ENCODE measurements around the gene C19orf73. TPM values are rescaled to one million over a fixed set of nuclear protein-coding genes. Genes with fewer than 3 reads are reported as not detected.

The C19orf73 gene
- not detected for polyA plus RNA-seq (2012; ENCODE audit: missing spikeins)

- DNase-seq (ENCODE audit: insufficient read length) (peak; percentile 96), FAIRE-seq (peak; percentile 99)
- no peak for TF ChIP-seq TAF1 (IDR thresholded peaks at IDR 0.05; ENCODE audit: borderline replicate concordance, low read depth, low read length)
- peak; percentile 66; the same call in 1 of the 2 replicates for TF ChIP-seq POLR2A (IDR thresholded peaks at IDR 0.05; ENCODE audit: low read depth, low read length)
Measured at GRCh38 chr19:49118565-49119410, at the start of gene C19orf73. Gene C19orf73, minus strand, starts transcription at chr19:49119143. Its CDS starts 121 bp downstream, at chr19:49119022.

- TF ChIP-seq POLR2AphosphoS5 (IDR thresholded peaks at IDR 0.05; ENCODE audit: low read depth, low read length), result no peak
- no peak for TF ChIP-seq POLR2A (IDR thresholded peaks at IDR 0.05; ENCODE audit: low read depth, low read length)
- no peak for TF ChIP-seq TAF1 (IDR thresholded peaks at IDR 0.05; ENCODE audit: borderline replicate concordance, low read depth, low read length)
- DNase-seq (ENCODE audit: insufficient read length) (no peak), FAIRE-seq (no peak)
Measured at GRCh38 chr19:49168421-49168820, 49.5 kb upstream of the C19orf73 start.

- TF ChIP-seq POLR2A (IDR thresholded peaks at IDR 0.05; ENCODE audit: low read depth, low read length) (no peak), POLR2AphosphoS5 (IDR thresholded peaks at IDR 0.05; ENCODE audit: low read depth, low read length) (no peak), TAF1 (IDR thresholded peaks at IDR 0.05; ENCODE audit: borderline replicate concordance, low read depth, low read length) (no peak)
- FAIRE-seq, result no peak
Measured at GRCh38 chr19:49167857-49168409, 49.0 kb upstream of the C19orf73 start.

GRCh38 chr19:49165865-49166301, 46.9 kb upstream of the C19orf73 start:
- FAIRE-seq, result no peak
- DNase-seq (ENCODE audit: insufficient read length), result no peak
- TF ChIP-seq POLR2A (IDR thresholded peaks at IDR 0.05; ENCODE audit: low read depth, low read length) (no peak), POLR2AphosphoS5 (IDR thresholded peaks at IDR 0.05; ENCODE audit: low read depth, low read length) (no peak), TAF1 (IDR thresholded peaks at IDR 0.05; ENCODE audit: borderline replicate concordance, low read depth, low read length) (no peak)

More at GRCh38 chr19:49167857-49168409, 49.0 kb upstream of the C19orf73 start:
- no peak for DNase-seq (ENCODE audit: insufficient read length)

GRCh38 chr19:49165111-49165750, 46.3 kb upstream of the C19orf73 start:
- no peak for DNase-seq (ENCODE audit: insufficient read length)
- no peak for TF ChIP-seq POLR2A (IDR thresholded peaks at IDR 0.05; ENCODE audit: low read depth, low read length)
- no peak for FAIRE-seq

GRCh38 chr19:49161987-49162386, 43.0 kb upstream of the C19orf73 start:
- DNase-seq (ENCODE audit: insufficient read length), result no peak
- FAIRE-seq, result no peak
- TF ChIP-seq TAF1 (IDR thresholded peaks at IDR 0.05; ENCODE audit: borderline replicate concordance, low read depth, low read length) (no peak), POLR2A (IDR thresholded peaks at IDR 0.05; ENCODE audit: low read depth, low read length) (no peak), POLR2AphosphoS5 (IDR thresholded peaks at IDR 0.05; ENCODE audit: low read depth, low read length) (no peak)

- TF ChIP-seq POLR2A (IDR thresholded peaks at IDR 0.05; ENCODE audit: low read depth, low read length) (no peak), TAF1 (IDR thresholded peaks at IDR 0.05; ENCODE audit: borderline replicate concordance, low read depth, low read length) (no peak)
- FAIRE-seq (no peak), DNase-seq (ENCODE audit: insufficient read length) (no peak)
Measured at GRCh38 chr19:49160450-49161189, 41.7 kb upstream of the C19orf73 start.

- DNase-seq (ENCODE audit: insufficient read length) (no peak), FAIRE-seq (no peak)
- TF ChIP-seq POLR2AphosphoS5 (IDR thresholded peaks at IDR 0.05; ENCODE audit: low read depth, low read length) (no peak), TAF1 (IDR thresholded peaks at IDR 0.05; ENCODE audit: borderline replicate concordance, low read depth, low read length) (no peak), POLR2A (IDR thresholded peaks at IDR 0.05; ENCODE audit: low read depth, low read length) (no peak)
Measured at GRCh38 chr19:49157445-49158224, 38.7 kb upstream of the C19orf73 start, which contains the start of gene TRPM4. Gene TRPM4, plus strand, starts transcription at chr19:49157792. Its CDS starts 75 bp downstream, at chr19:49157867.

GRCh38 chr19:49155820-49156346, 36.9 kb upstream of the C19orf73 start:
- no peak for TF ChIP-seq TAF1 (IDR thresholded peaks at IDR 0.05; ENCODE audit: borderline replicate concordance, low read depth, low read length)
- no peak for TF ChIP-seq POLR2AphosphoS5 (IDR thresholded peaks at IDR 0.05; ENCODE audit: low read depth, low read length)
- TF ChIP-seq POLR2A (IDR thresholded peaks at IDR 0.05; ENCODE audit: low read depth, low read length), result no peak
- no peak for DNase-seq (ENCODE audit: insufficient read length)
- no peak for FAIRE-seq

- FAIRE-seq (no peak), DNase-seq (ENCODE audit: insufficient read length) (no peak)
- TF ChIP-seq POLR2A (IDR thresholded peaks at IDR 0.05; ENCODE audit: low read depth, low read length), result no peak
- TF ChIP-seq TAF1 (IDR thresholded peaks at IDR 0.05; ENCODE audit: borderline replicate concordance, low read depth, low read length), result no peak
- no peak for TF ChIP-seq POLR2AphosphoS5 (IDR thresholded peaks at IDR 0.05; ENCODE audit: low read depth, low read length)
Measured at GRCh38 chr19:49155005-49155819, 36.3 kb upstream of the C19orf73 start, which contains the start of gene HRC. Gene HRC, minus strand, starts transcription at chr19:49155396. Its CDS starts 159 bp downstream, at chr19:49155237.

All from GM12892 (cell line).